GM23338 (cell line): ENCODE results near the gene SEMA5A. TPM values are rescaled to one million over a fixed set of nuclear protein-coding genes. Genes with fewer than 3 reads are reported as not detected.
A peak's percentile ranks its signal among the peaks of the same experiment; 100 is the strongest.

Experiments
- ATAC-seq: fragments of 200-7000 bp; cut with Tn5 transposase; 3 replicates; pipeline ENCODE4 v1.9.1; 2020
- DNase-seq: peaks from one replicate; pipeline ENCODE4 v3.0.0-alpha.2; 2015; ENCODE audit warnings: low spot score
- H2AFZ ChIP-seq: fragments of 200-600 bp; sonication (generic); 2 replicates; pipeline ENCODE4 v1.8.0; 2016; ENCODE audit warnings: antibody characterized with exemption, mild to moderate bottlenecking, moderate library complexity
- H3F3A ChIP-seq: fragments of 200-600 bp; sonication (generic); replicated peaks from 2 replicates; pipeline ENCODE4 v1.8.0; 2017; ENCODE audit warnings: antibody characterized with exemption, mixed run types, low read depth
- H3K27ac ChIP-seq: fragments of 200-600 bp; sonication (generic); 2 replicates; pipeline ENCODE4 v1.6.1; 2016; ENCODE audit warnings: low read depth
- H3K27me3 ChIP-seq: fragments of 200-600 bp; sonication (generic); 2 replicates; pipeline ENCODE4 v1.8.0; 2016; ENCODE audit warnings: mild to moderate bottlenecking, mixed run types, moderate library complexity; ENCODE audit not compliant: insufficient read depth
- H3K36me3 ChIP-seq: fragments of 200-600 bp; sonication (generic); 2 replicates; pipeline ENCODE4 v1.8.0; 2016; ENCODE audit warnings: mild to moderate bottlenecking; ENCODE audit not compliant: insufficient read depth
- H3K4me1 ChIP-seq: fragments of 200-600 bp; sonication (generic); 2 replicates; pipeline ENCODE4 v1.8.0; 2016; ENCODE audit warnings: mild to moderate bottlenecking, moderate library complexity; ENCODE audit not compliant: insufficient read depth
- H3K4me2 ChIP-seq: fragments of 200-600 bp; sonication (generic); 2 replicates; pipeline ENCODE4 v1.7.1; 2017; ENCODE audit warnings: mixed run types
- H3K4me3 ChIP-seq: fragments of 200-600 bp; sonication (generic); 2 replicates; pipeline ENCODE4 v1.6.1; 2016; ENCODE audit warnings: mixed run types
- H3K79me2 ChIP-seq: fragments of 200-600 bp; sonication (generic); replicated peaks from 2 replicates; pipeline ENCODE4 v1.8.0; 2017; ENCODE audit warnings: mild to moderate bottlenecking; ENCODE audit not compliant: insufficient read depth
- H3K9me2 ChIP-seq: fragments of 200-600 bp; sonication (generic); 2 replicates; pipeline ENCODE4 v1.8.0; 2017; ENCODE audit not compliant: insufficient read depth
- H4K20me1 ChIP-seq: fragments of 200-600 bp; sonication (generic); replicated peaks from 2 replicates; pipeline ENCODE4 v1.8.0; 2017; ENCODE audit warnings: mild to moderate bottlenecking; ENCODE audit not compliant: insufficient read depth
- H3K27ac Mint-ChIP-seq: 2 replicates; pipeline ENCODE4 v1.8.0; 2020; ENCODE audit warnings: inconsistent platforms, mild to moderate bottlenecking, moderate library complexity, mixed read lengths
- H3K27me3 Mint-ChIP-seq: 3 replicates; pipeline ENCODE4 v1.8.0; 2022; ENCODE audit warnings: low read depth, mild to moderate bottlenecking, moderate library complexity, mixed read lengths, inconsistent platforms; ENCODE audit not compliant: insufficient read depth, poor library complexity
- H3K36me3 Mint-ChIP-seq: 3 replicates; pipeline ENCODE4 v1.8.0; 2021; ENCODE audit warnings: low read depth, mild to moderate bottlenecking, inconsistent platforms, moderate library complexity, mixed read lengths
- H3K4me1 Mint-ChIP-seq: 3 replicates; pipeline ENCODE4 v1.8.0; 2020; ENCODE audit warnings: mild to moderate bottlenecking, inconsistent platforms, mixed read lengths
- H3K4me3 Mint-ChIP-seq: 3 replicates; pipeline ENCODE4 v1.8.0; 2021; ENCODE audit warnings: moderate library complexity, mild to moderate bottlenecking, inconsistent platforms, mixed read lengths
- H3K9me3 Mint-ChIP-seq: 3 replicates; pipeline ENCODE4 v1.8.0; 2020; ENCODE audit warnings: moderate library complexity, mild to moderate bottlenecking, inconsistent platforms, mixed read lengths
- CREB1 ChIP-seq: fragments of 250-450 bp; sonication (Bioruptor Pico); IDR thresholded peaks from 2 replicates; pipeline ENCODE4 v1.5.0; 2020; ENCODE audit warnings: low read depth, mild to moderate bottlenecking, moderate library complexity
- EZH2 ChIP-seq: fragments of 200-600 bp; sonication (generic); IDR thresholded peaks from one replicate; pipeline ENCODE4 v1.8.0; 2017; ENCODE audit warnings: antibody characterized with exemption, mild to moderate bottlenecking, low read depth; ENCODE audit not compliant: unreplicated experiment
- EZH2phosphoT487 ChIP-seq: fragments of 200-600 bp; sonication (generic); IDR thresholded peaks from one replicate; pipeline ENCODE4 v1.8.1; 2018; ENCODE audit warnings: antibody characterized with exemption; ENCODE audit not compliant: unreplicated experiment
- JUNB ChIP-seq: IDR thresholded peaks from one replicate; pipeline ENCODE4 v1.6.1; 2016; ENCODE audit warnings: antibody characterized with exemption; ENCODE audit not compliant: unreplicated experiment
- NANOG ChIP-seq: IDR thresholded peaks from 2 replicates; pipeline ENCODE4 v1.6.1; 2016; ENCODE audit warnings: antibody characterized with exemption, borderline replicate concordance
- POLR2AphosphoS5 ChIP-seq: IDR thresholded peaks from 2 replicates; pipeline ENCODE4 v1.6.1; 2016; ENCODE audit warnings: antibody characterized with exemption, low read depth
- STAT1 ChIP-seq: IDR thresholded peaks from one replicate; pipeline ENCODE4 v1.6.1; 2016; ENCODE audit warnings: antibody characterized with exemption; ENCODE audit not compliant: unreplicated experiment
- ZNF114 ChIP-seq: fragments of 250-450 bp; sonication (Bioruptor Pico); IDR thresholded peaks from 2 replicates; pipeline ENCODE4 v1.5.0; 2020; ENCODE audit warnings: mild to moderate bottlenecking, moderate library complexity
- ZNF331 ChIP-seq: fragments of 250-450 bp; sonication (Bioruptor Pico); IDR thresholded peaks from 2 replicates; pipeline ENCODE4 v1.5.0; 2020; ENCODE audit warnings: low read depth, mild to moderate bottlenecking, moderate library complexity
- polyA plus RNA-seq: library from polyadenylated mRNA; unstranded; fragments of >200 nt; fragmentation: Nextera tagmentation; extraction: Ambion mirVana; gene quantifications from 2 replicates; pipeline ENCODE4 v1.2.1, GENCODE V29; 2016
- total RNA-seq: library from RNA; depleted of rRNA; stranded (reverse); fragments of >200 nt; shearing (Covaris generic); gene quantifications from 2 replicates; pipeline ENCODE4 v1.2.3, GENCODE V29; 2014
- TF ChIP-seq, protein P1 (sequence below): IDR thresholded peaks from 2 replicates; pipeline ENCODE4 v1.6.1; 2016; ENCODE audit warnings: antibody characterized with exemption
- TF ChIP-seq, protein P2 (sequence below): IDR thresholded peaks from one replicate; pipeline ENCODE4 v1.6.1; 2018; ENCODE audit warnings: antibody characterized with exemption; ENCODE audit not compliant: unreplicated experiment
- TF ChIP-seq, protein P3 (sequence below), 2 experiments: fragments of 200-600 bp in 1 of 2; sonication (generic) in 1 of 2; conservative IDR thresholded peaks; 2 replicates each; pipeline versions ENCODE4 v1.5.1 to v1.6.1; 2016 to 2017; ENCODE audit warnings: antibody characterized with exemption in 2 of 2, low read depth in 2 of 2, mild to moderate bottlenecking in 2 of 2, moderate library complexity in 1 of 2

Gene SEMA5A
- total and polyA plus RNA-seq, 2 experiments from 2014 or later: 2.1 to 8.1 TPM

DNA sequence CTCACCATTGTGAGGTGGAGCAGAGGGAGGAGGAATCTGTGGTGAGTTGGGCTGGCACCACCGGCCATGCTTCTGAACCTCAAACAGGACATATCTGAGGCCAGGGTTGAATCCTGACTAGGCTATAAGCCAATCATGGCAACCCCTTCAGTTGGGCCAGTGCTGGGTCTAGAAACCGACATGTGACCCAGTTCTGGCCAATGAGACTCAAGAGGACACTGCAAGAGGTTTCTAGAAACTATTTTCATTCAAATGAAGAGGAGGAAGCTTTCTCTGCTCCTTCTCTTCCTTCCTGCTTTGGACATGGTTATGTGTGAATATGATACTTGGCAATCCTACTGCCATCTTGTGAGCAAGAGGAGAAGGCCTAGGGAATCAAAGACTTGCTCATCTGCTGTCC, 417.7 kb downstream of the SEMA5A start (continued):
- TF ChIP-seq, protein P1, sequence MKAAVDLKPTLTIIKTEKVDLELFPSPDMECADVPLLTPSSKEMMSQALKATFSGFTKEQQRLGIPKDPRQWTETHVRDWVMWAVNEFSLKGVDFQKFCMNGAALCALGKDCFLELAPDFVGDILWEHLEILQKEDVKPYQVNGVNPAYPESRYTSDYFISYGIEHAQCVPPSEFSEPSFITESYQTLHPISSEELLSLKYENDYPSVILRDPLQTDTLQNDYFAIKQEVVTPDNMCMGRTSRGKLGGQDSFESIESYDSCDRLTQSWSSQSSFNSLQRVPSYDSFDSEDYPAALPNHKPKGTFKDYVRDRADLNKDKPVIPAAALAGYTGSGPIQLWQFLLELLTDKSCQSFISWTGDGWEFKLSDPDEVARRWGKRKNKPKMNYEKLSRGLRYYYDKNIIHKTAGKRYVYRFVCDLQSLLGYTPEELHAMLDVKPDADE: no peak
- no peak for TF ChIP-seq EZH2phosphoT487

DNA sequence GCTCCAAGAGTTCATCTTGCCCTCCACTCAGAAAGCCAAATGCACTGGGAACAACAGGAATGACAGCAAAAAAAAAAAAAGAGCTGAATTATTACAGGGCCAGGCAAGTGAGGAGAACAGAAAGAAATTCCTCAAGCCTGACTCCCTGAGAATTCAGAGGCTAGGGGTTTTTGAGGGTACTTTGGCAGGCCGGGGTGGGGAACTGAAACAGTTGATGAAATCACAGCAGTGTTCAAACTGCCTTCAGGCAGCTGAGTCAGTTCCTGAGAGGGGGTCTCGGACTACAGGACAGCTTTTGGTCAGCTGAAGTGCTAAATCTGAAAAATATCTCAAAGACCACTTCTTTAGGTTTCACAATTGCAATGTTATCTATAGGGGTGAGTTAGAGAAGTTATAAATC, 419.4 kb downstream of the SEMA5A start:
- H3K4me1 ChIP-seq: no peaks in the 10 kb centered on the region
- no peaks in the 10 kb centered on the region for H3K79me2 ChIP-seq
- no peaks in the 10 kb centered on the region; the same call in 2 of the 3 replicates for H3K4me1 Mint-ChIP-seq
- no peak overlapping the region for H3K4me2 ChIP-seq
- peaks cover 9% of the 10 kb centered on the region; the same call in 1 of the 2 replicates for H3K9me2 ChIP-seq
- no peaks in the 10 kb centered on the region for H3F3A ChIP-seq
- H3K27me3 Mint-ChIP-seq: peaks cover 7% of the 10 kb centered on the region
- H2AFZ ChIP-seq: no peak overlapping the region
- no peaks in the 10 kb centered on the region for H4K20me1 ChIP-seq
- no peak overlapping the region for H3K4me3 Mint-ChIP-seq
- H3K4me3 ChIP-seq: no peak overlapping the region
- no peaks in the 10 kb centered on the region for H3K27me3 ChIP-seq
- H3K27ac Mint-ChIP-seq: peak overlapping the region; percentile 78; the same call in 1 of the 2 replicates
- no peak for DNase-seq
- ATAC-seq: no peak
- H3K36me3 ChIP-seq: no peaks in the 10 kb centered on the region
- peaks cover 2% of the 10 kb centered on the region; the same call in 1 of the 3 replicates for H3K9me3 Mint-ChIP-seq
- no peak for TF ChIP-seq ZNF331 (CRISPR knock-in tag)
- TF ChIP-seq, protein P1: no peak
- no peak for TF ChIP-seq ZNF114 (CRISPR knock-in tag)
- TF ChIP-seq CREB1 (CRISPR knock-in tag): no peak
- no peak for TF ChIP-seq STAT1
- TF ChIP-seq POLR2AphosphoS5: no peak
- TF ChIP-seq EZH2: no peak
- H3K36me3 Mint-ChIP-seq: no peaks in the 10 kb centered on the region
- H3K27ac ChIP-seq: no peak overlapping the region

DNA sequence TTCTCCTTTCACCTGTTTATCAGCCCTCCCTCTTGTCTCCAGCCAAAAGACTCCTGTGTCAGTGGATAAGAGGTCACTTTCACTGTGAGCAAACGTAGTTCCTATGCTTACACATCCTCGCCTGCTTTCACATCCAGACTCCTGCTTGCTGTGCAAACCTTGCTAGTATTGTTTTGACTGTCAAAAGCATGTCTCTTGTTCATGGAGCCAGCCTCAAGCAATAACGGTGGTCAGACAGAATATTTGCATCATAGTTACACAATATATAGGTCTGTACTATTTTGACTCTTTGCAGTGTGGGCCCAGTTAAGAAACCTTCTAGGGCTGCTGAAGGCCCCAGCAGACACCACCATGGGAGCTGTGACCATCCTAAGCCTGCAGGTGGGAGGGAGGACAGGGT, 420.0 kb downstream of the SEMA5A start:
- Mint-ChIP-seq H3K4me3 (no peak overlapping the region), H3K27ac (peak overlapping the region; percentile 78; the same call in 1 of the 2 replicates), H3K27me3 (peaks cover 7% of the 10 kb centered on the region), H3K4me1 (no peaks in the 10 kb centered on the region; the same call in 2 of the 3 replicates), H3K9me3 (peaks cover 2% of the 10 kb centered on the region; the same call in 1 of the 3 replicates), H3K36me3 (no peaks in the 10 kb centered on the region)
- Histone ChIP-seq H3K9me2 (peaks cover 9% of the 10 kb centered on the region; the same call in 1 of the 2 replicates), H4K20me1 (no peaks in the 10 kb centered on the region), H3K4me2 (no peak overlapping the region), H3K36me3 (no peaks in the 10 kb centered on the region), H3K27me3 (no peaks in the 10 kb centered on the region), H3K79me2 (no peaks in the 10 kb centered on the region), H3K27ac (no peak overlapping the region), H3F3A (no peaks in the 10 kb centered on the region), H2AFZ (no peak overlapping the region), H3K4me1 (no peaks in the 10 kb centered on the region), H3K4me3 (no peak overlapping the region)
- no peak for DNase-seq
- no peak for ATAC-seq
- TF ChIP-seq NANOG: no peak
- no peak for TF ChIP-seq JUNB
- TF ChIP-seq EZH2: no peak
- TF ChIP-seq, protein P1: no peak
- no peak for TF ChIP-seq ZNF331 (CRISPR knock-in tag)
- TF ChIP-seq, protein P2, sequence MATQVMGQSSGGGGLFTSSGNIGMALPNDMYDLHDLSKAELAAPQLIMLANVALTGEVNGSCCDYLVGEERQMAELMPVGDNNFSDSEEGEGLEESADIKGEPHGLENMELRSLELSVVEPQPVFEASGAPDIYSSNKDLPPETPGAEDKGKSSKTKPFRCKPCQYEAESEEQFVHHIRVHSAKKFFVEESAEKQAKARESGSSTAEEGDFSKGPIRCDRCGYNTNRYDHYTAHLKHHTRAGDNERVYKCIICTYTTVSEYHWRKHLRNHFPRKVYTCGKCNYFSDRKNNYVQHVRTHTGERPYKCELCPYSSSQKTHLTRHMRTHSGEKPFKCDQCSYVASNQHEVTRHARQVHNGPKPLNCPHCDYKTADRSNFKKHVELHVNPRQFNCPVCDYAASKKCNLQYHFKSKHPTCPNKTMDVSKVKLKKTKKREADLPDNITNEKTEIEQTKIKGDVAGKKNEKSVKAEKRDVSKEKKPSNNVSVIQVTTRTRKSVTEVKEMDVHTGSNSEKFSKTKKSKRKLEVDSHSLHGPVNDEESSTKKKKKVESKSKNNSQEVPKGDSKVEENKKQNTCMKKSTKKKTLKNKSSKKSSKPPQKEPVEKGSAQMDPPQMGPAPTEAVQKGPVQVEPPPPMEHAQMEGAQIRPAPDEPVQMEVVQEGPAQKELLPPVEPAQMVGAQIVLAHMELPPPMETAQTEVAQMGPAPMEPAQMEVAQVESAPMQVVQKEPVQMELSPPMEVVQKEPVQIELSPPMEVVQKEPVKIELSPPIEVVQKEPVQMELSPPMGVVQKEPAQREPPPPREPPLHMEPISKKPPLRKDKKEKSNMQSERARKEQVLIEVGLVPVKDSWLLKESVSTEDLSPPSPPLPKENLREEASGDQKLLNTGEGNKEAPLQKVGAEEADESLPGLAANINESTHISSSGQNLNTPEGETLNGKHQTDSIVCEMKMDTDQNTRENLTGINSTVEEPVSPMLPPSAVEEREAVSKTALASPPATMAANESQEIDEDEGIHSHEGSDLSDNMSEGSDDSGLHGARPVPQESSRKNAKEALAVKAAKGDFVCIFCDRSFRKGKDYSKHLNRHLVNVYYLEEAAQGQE: no peak
- TF ChIP-seq EZH2phosphoT487: no peak
- no peak for TF ChIP-seq ZNF114 (CRISPR knock-in tag)
- TF ChIP-seq, protein P3, sequence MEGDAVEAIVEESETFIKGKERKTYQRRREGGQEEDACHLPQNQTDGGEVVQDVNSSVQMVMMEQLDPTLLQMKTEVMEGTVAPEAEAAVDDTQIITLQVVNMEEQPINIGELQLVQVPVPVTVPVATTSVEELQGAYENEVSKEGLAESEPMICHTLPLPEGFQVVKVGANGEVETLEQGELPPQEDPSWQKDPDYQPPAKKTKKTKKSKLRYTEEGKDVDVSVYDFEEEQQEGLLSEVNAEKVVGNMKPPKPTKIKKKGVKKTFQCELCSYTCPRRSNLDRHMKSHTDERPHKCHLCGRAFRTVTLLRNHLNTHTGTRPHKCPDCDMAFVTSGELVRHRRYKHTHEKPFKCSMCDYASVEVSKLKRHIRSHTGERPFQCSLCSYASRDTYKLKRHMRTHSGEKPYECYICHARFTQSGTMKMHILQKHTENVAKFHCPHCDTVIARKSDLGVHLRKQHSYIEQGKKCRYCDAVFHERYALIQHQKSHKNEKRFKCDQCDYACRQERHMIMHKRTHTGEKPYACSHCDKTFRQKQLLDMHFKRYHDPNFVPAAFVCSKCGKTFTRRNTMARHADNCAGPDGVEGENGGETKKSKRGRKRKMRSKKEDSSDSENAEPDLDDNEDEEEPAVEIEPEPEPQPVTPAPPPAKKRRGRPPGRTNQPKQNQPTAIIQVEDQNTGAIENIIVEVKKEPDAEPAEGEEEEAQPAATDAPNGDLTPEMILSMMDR (conservative IDR thresholded peaks at IDR 0.05; ENCODE audit: low read depth in 2 of 2): no peak
- TF ChIP-seq STAT1: no peak
- no peak for TF ChIP-seq POLR2AphosphoS5
